Measurements from ENCODE around the gene TRIM32.

GRCh38 chr9:116713271-116713670, 26.2 kb downstream of the TRIM32 start:
- TF ChIP-seq POLR2A (IDR thresholded peaks at IDR 0.05; ENCODE audit: low read depth, low read length) (no peak), TAF1 (IDR thresholded peaks at IDR 0.05; ENCODE audit: low read depth, low read length) (no peak), SPI1 (IDR thresholded peaks at IDR 0.05; ENCODE audit: low read depth, low read length) (no peak), POLR2AphosphoS5 (IDR thresholded peaks at IDR 0.05; ENCODE audit: low read depth, low read length) (no peak), PAX5 (IDR thresholded peaks at IDR 0.05; ENCODE audit: insufficient read depth, low read length, severe bottlenecking) (no peak)
